Measurements from ENCODE around the gene RABL2B. TPM values are rescaled to one million over a fixed set of nuclear protein-coding genes. Genes with fewer than 3 reads are reported as not detected.

The RABL2B gene
- total RNA-seq, 1 experiment from 2014 or later = 30.2 TPM

- Mint-ChIP-seq H3K27ac (ENCODE audit: low read depth, unreplicated experiment) (no peak overlapping the region), H3K27me3 (ENCODE audit: insufficient read depth, unreplicated experiment) (no peaks in the 10 kb centered on the region), H3K36me3 (ENCODE audit: insufficient read depth, unreplicated experiment) (no peaks in the 10 kb centered on the region), H3K9me3 (ENCODE audit: unreplicated experiment) (no peaks in the 10 kb centered on the region), H3K4me3 (ENCODE audit: unreplicated experiment) (no peak overlapping the region), H3K4me1 (ENCODE audit: insufficient read depth, unreplicated experiment) (no peaks in the 10 kb centered on the region)
- CTCF ChIA-PET = interaction anchor here (1.0 to 3.0 kb wide), 2 partner anchors 11 to 12 kb away, joined by 3 to 16 read pairs; no protein-coding TSS in a partner anchor
- no peak for TF ChIP-seq CTCF (IDR thresholded peaks at IDR 0.05; ENCODE audit: unreplicated experiment)
- DNase-seq (ENCODE audit: unreplicated experiment) = no peak
- POLR2A ChIA-PET = no interaction called here
- intact Hi-C loops (cut with micrococcal nuclease) = no loop called here
- no TSS peak for BruUV-seq (replicated peaks)
These were observed 62.9 kb downstream of the RABL2B start for GRCh38 chr22:50720301-50721256.

GRCh38 chr22:50719814-50720300, 63.6 kb downstream of the RABL2B start:
- TF ChIP-seq CTCF (IDR thresholded peaks at IDR 0.05; ENCODE audit: unreplicated experiment) = no peak
- Mint-ChIP-seq H3K27me3 (ENCODE audit: insufficient read depth, unreplicated experiment) (no peaks in the 10 kb centered on the region), H3K4me1 (ENCODE audit: insufficient read depth, unreplicated experiment) (no peaks in the 10 kb centered on the region), H3K27ac (ENCODE audit: low read depth, unreplicated experiment) (no peak overlapping the region), H3K36me3 (ENCODE audit: insufficient read depth, unreplicated experiment) (no peaks in the 10 kb centered on the region), H3K4me3 (ENCODE audit: unreplicated experiment) (no peak overlapping the region), H3K9me3 (ENCODE audit: unreplicated experiment) (no peaks in the 10 kb centered on the region)
- intact Hi-C loops (cut with micrococcal nuclease) = no loop called here
- ChIA-PET CTCF (interaction anchor here (1.0 kb wide), 1 partner anchor 12 kb away, joined by 3 read pairs; no protein-coding TSS in a partner anchor), POLR2A (no interaction called here)
- no peak for DNase-seq (ENCODE audit: unreplicated experiment)
- BruUV-seq (replicated peaks) = no TSS peak

GRCh38 chr22:50718352-50718709, 65.1 kb downstream of the RABL2B start:
- no peak overlapping the region for H3K27ac Mint-ChIP-seq (ENCODE audit: low read depth, unreplicated experiment)
- H3K36me3 Mint-ChIP-seq (ENCODE audit: insufficient read depth, unreplicated experiment) = no peaks in the 10 kb centered on the region
- no peak for TF ChIP-seq CTCF (IDR thresholded peaks at IDR 0.05; ENCODE audit: unreplicated experiment)
- no peak overlapping the region for H3K4me3 Mint-ChIP-seq (ENCODE audit: unreplicated experiment)
- ChIA-PET POLR2A (no interaction called here), CTCF (interaction anchor here (1.8 kb wide), 1 partner anchor 14 kb away, joined by 7 read pairs; no protein-coding TSS in a partner anchor)
- no TSS peak for BruUV-seq (replicated peaks)
- H3K4me1 Mint-ChIP-seq (ENCODE audit: insufficient read depth, unreplicated experiment) = no peaks in the 10 kb centered on the region
- no peaks in the 10 kb centered on the region for H3K27me3 Mint-ChIP-seq (ENCODE audit: insufficient read depth, unreplicated experiment)
- no peaks in the 10 kb centered on the region for H3K9me3 Mint-ChIP-seq (ENCODE audit: unreplicated experiment)
- no peak for DNase-seq (ENCODE audit: unreplicated experiment)
- intact Hi-C loops (cut with micrococcal nuclease) = no loop called here

- Mint-ChIP-seq H3K27ac (ENCODE audit: low read depth, unreplicated experiment) (no peak overlapping the region), H3K4me3 (ENCODE audit: unreplicated experiment) (no peak overlapping the region), H3K4me1 (ENCODE audit: insufficient read depth, unreplicated experiment) (no peaks in the 10 kb centered on the region), H3K27me3 (ENCODE audit: insufficient read depth, unreplicated experiment) (no peaks in the 10 kb centered on the region), H3K9me3 (ENCODE audit: unreplicated experiment) (no peaks in the 10 kb centered on the region), H3K36me3 (ENCODE audit: insufficient read depth, unreplicated experiment) (no peaks in the 10 kb centered on the region)
- TF ChIP-seq CTCF (IDR thresholded peaks at IDR 0.05; ENCODE audit: unreplicated experiment) = no peak
- ChIA-PET POLR2A (no interaction called here), CTCF (interaction anchor here (0.7 to 1.8 kb wide), 2 partner anchors 9 to 14 kb away, joined by 3 to 7 read pairs; no protein-coding TSS in a partner anchor)
- intact Hi-C loops (cut with micrococcal nuclease) = no loop called here
- no TSS peak for BruUV-seq (replicated peaks)
- no peak for DNase-seq (ENCODE audit: unreplicated experiment)
These were observed 65.6 kb downstream of the RABL2B start for GRCh38 chr22:50717709-50718351.
